HepG2 (cell line): Measurements from ENCODE around the gene RBX1. TPM values are rescaled to one million over a fixed set of nuclear protein-coding genes. Genes with fewer than 3 reads are reported as not detected.

ENCODE experiments used
- AHDC1 ChIP-seq: sonication (generic); formaldehyde crosslinking; IDR thresholded peaks from 2 replicates; pipeline ENCODE4 v1.5.1; 2020; ENCODE audit warnings: mild to moderate bottlenecking, missing genetic modification reagents, borderline replicate concordance
- AKNA ChIP-seq: sonication (generic); formaldehyde crosslinking; IDR thresholded peaks from 2 replicates; pipeline ENCODE4 v1.4.0; 2020; ENCODE audit warnings: missing genetic modification reagents, borderline replicate concordance
- ASH2L ChIP-seq: fragments of 300-600, 200-600 bp; sonication (generic); IDR thresholded peaks from 2 replicates; pipeline ENCODE4 v1.7.0; 2017; ENCODE audit warnings: low read depth, mild to moderate bottlenecking, moderate library complexity, mixed read lengths, low read length; ENCODE audit not compliant: insufficient read length
- CSRNP2 ChIP-seq: sonication (generic); formaldehyde crosslinking; conservative IDR thresholded peaks from 2 replicates; pipeline ENCODE4 v1.8.0; 2022; ENCODE audit warnings: low read depth, missing genetic modification reagents
- KLF12 ChIP-seq: sonication (generic); formaldehyde crosslinking; IDR thresholded peaks from 2 replicates; pipeline ENCODE4 v1.4.0; 2020; ENCODE audit warnings: missing genetic modification reagents, borderline replicate concordance
- NFIB ChIP-seq: sonication (generic); formaldehyde crosslinking; IDR thresholded peaks from 2 replicates; pipeline ENCODE4 v1.9.0; 2021; ENCODE audit warnings: missing genetic modification reagents, mild to moderate bottlenecking, borderline replicate concordance
- NFYC ChIP-seq: IDR thresholded peaks from 2 replicates; pipeline ENCODE4 v1.6.1; 2016; ENCODE audit warnings: missing genetic modification reagents, missing compliant biosample characterization
- PAX8 ChIP-seq: sonication (generic); formaldehyde crosslinking; IDR thresholded peaks from 2 replicates; pipeline ENCODE4 v1.8.0; 2022; ENCODE audit warnings: mild to moderate bottlenecking, missing genetic modification reagents, borderline replicate concordance
- PRDM15 ChIP-seq: sonication (generic); formaldehyde crosslinking; IDR thresholded peaks from 2 replicates; pipeline ENCODE4 v1.4.0; 2020; ENCODE audit warnings: missing genetic modification reagents
- RARG ChIP-seq: sonication (generic); formaldehyde crosslinking; IDR thresholded peaks from 2 replicates; pipeline ENCODE4 v1.4.0; 2020; ENCODE audit warnings: low read depth, mild to moderate bottlenecking, missing genetic modification reagents
- ZNF713 ChIP-seq: sonication (generic); formaldehyde crosslinking; IDR thresholded peaks from 2 replicates; pipeline ENCODE4 v1.4.0; 2020; ENCODE audit warnings: mild to moderate bottlenecking, missing genetic modification reagents
- polyA plus RNA-seq, 8 experiments: library from polyadenylated mRNA; depleted of rRNA in 3 of 8; stranded (reverse) in 7 of 8; unstranded in 1 of 8; fragments of >200 nt; fragmentation: Illumina TruSeq in 4 of 8; extraction: Trizol in 4 of 8; gene quantifications; 2 replicates each; pipeline versions ENCODE4 v1.2.1 to v1.2.3, GENCODE V29; 2011 to 2016; ENCODE audit warnings: low read depth in 4 of 8, missing spikeins in 1 of 8, mixed read lengths in 1 of 8; ENCODE audit not compliant: insufficient read depth in 1 of 8
- total RNA-seq, 5 experiments: library from RNA; depleted of rRNA; stranded (reverse); fragments of >200 nt; fragmentation: Illumina TruSeq; extraction: Trizol; gene quantifications; 2 replicates each; pipeline ENCODE4 v1.2.3, GENCODE V29; 2016; ENCODE audit warnings: low read depth in 1 of 5

The RBX1 gene
- total and polyA plus RNA-seq, 2 of the 13 experiments (the other 11 are each of a cell fraction or from before 2014, with no cell fraction given) = 84.9 to 90.2 TPM

GRCh38 chr22:41022470-41023298, 71.5 kb downstream of the RBX1 start (continued):
- TF ChIP-seq AHDC1 (CRISPR knock-in tag) = 0 out of 2 replicates have a peak, but pooled peaks have one; percentile 16
- TF ChIP-seq RARG (CRISPR knock-in tag) = no peak
- TF ChIP-seq ASH2L = no peak
- TF ChIP-seq NFYC (CRISPR knock-in tag) = peak; percentile 51
- peak; percentile 94 for TF ChIP-seq KLF12 (CRISPR knock-in tag)
- peak; percentile 41; the same call in 1 of the 2 replicates for TF ChIP-seq PRDM15
- no peak for TF ChIP-seq NFIB
- no peak; the same call in 1 of the 2 replicates for TF ChIP-seq CSRNP2 (CRISPR knock-in tag)
- TF ChIP-seq AKNA (CRISPR knock-in tag) = no peak
- TF ChIP-seq PAX8 (CRISPR knock-in tag) = no peak
- 0 out of 2 replicates have a peak, but pooled peaks have one; percentile 41 for TF ChIP-seq ZNF713
